Measurements from ENCODE around the gene CSF3R. TPM values are rescaled to one million over a fixed set of nuclear protein-coding genes. Genes with fewer than 3 reads are reported as not detected.

The CSF3R gene
- total and polyA plus RNA-seq, 9 of the 15 experiments (the other 6 are each of a cell fraction or from before 2014, with no cell fraction given) = 0.21 to 0.86 (median 0.40) TPM; not detected in 1

- TF ChIP-seq CHD7 (IDR thresholded peaks at IDR 0.05; ENCODE audit: low read depth, low read length) (no peak), NFYB (IDR thresholded peaks at IDR 0.05; ENCODE audit: extremely low read depth, insufficient read length) (no peak), KAT7 (CRISPR knock-in tag; IDR thresholded peaks at IDR 0.05; ENCODE audit: borderline replicate concordance) (no peak), FOXK2 (conservative IDR thresholded peaks at IDR 0.05 in 1 of 2, IDR thresholded peaks at IDR 0.05 in 1 of 2; ENCODE audit: low read depth in 2 of 2) (no peak), ZBTB1 (CRISPR knock-in tag; IDR thresholded peaks at IDR 0.05; ENCODE audit: borderline replicate concordance, low read depth) (no peak), CBX8 (IDR thresholded peaks at IDR 0.05; ENCODE audit: borderline replicate concordance, extremely low read depth, low read depth, low read length, poor library complexity, severe bottlenecking) (no peak)
These were observed 47.5 kb upstream of the CSF3R start (continued) for GRCh38 chr1:36530261-36530660.

All from K562 (cell line).